ENCODE data around the gene DHX15.
A peak's percentile ranks its signal among the peaks of the same experiment; 100 is the strongest.

DHX15 gene

GRCh38 chr4:24551492-24552289, 32.7 kb downstream of the DHX15 start:
- H3K4me3 ChIP-seq (replicated peaks in 1 of 2; ENCODE audit: low read depth in 2 of 2, low read length in 2 of 2): no peak overlapping the region
- TF ChIP-seq CTCF (IDR thresholded peaks at IDR 0.05; ENCODE audit: low read depth, low read length): peak; percentile 38
- DNase-seq (ENCODE audit: low read depth in 2 of 2): peak; percentile 48

DNA sequence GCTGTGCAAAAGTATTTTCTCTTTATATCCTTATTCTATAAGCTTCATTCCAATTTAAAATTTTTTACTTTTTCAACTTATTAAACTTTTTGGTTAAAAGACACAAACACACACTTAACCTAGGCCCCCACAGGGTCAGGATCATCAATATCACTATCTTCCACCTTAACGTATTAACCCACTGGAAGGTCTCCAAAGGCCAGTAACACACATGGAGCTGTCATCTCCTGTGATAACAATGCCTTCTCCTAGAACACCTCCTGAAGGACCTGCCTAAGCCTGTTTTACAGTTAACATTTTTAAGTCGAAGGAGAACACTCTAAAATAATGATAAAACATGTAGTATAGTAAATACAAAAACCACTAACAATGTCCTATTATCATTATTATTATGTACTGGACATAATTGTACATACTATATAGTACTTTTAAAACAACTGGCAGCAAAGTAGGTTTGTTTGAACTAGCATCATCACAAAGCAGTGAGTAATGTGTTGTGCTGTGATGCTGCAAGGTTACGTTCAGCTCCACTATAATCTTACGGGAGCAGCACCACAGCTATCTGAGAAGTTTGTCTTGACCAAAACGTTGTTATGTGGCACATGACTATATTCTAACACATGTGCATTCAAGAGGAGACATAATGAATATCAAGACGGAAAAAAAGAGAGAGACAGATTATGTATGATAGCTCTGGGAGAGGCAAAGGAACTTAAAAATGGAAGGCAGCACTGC, 33.7 kb downstream of the DHX15 start:
- no peak for DNase-seq (ENCODE audit: low read depth in 2 of 2)
- no peak for TF ChIP-seq CTCF (IDR thresholded peaks at IDR 0.05; ENCODE audit: low read depth, low read length)
- H3K4me3 ChIP-seq (replicated peaks in 1 of 2; ENCODE audit: low read depth in 2 of 2, low read length in 2 of 2): no peak overlapping the region

DNA sequence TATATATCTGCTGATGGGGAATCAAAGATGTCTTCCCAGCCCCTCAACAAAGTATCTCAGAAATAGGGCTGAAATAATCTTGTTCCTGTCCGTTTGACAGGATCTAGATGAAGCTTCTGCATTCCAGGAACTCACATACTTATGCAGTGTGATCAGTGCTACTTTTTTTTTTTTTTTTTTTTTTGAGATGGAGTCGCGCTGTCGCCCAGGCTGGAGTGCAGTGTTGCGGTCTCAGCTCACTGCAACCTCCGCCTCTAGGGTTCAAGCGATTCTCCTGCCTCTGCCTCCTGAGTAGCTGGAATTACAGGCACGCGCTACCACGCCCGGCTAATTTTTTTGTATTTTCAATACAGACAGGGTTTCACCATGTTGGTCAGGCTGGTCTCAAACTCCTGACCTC, 36.4 kb downstream of the DHX15 start:
- TF ChIP-seq CTCF (IDR thresholded peaks at IDR 0.05; ENCODE audit: low read depth, low read length): no peak
- H3K4me3 ChIP-seq (replicated peaks in 1 of 2; ENCODE audit: low read depth in 2 of 2, low read length in 2 of 2): no peak overlapping the region
- no peak for DNase-seq (ENCODE audit: low read depth in 2 of 2)

- TF ChIP-seq CTCF (IDR thresholded peaks at IDR 0.05; ENCODE audit: low read depth, low read length): no peak
- no peak overlapping the region for H3K4me3 ChIP-seq (replicated peaks in 1 of 2; ENCODE audit: low read depth in 2 of 2, low read length in 2 of 2)
- no peak for DNase-seq (ENCODE audit: low read depth in 2 of 2)
These were observed 40.0 kb downstream of the DHX15 start for GRCh38 chr4:24544208-24544988.

DNA sequence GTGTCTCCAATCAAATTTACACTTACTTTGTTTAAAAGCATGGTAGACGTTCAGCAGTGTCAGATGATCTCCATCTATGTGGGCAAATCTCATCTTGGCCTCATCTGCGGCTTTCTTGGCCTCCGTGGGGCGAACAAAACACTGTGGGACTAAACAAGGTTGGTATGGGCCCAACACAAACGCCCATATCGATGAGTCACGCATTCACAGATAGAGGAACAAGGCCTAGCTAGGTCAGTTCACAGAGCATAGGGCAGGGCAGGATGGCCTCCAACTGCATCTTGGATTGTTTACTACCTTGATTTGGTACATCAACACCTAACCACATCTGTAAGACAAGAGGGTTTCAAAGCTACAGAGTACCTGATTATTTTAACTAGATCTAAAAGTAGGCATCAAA, 47.3 kb downstream of the DHX15 start:
- no peak overlapping the region for H3K4me3 ChIP-seq (replicated peaks in 1 of 2; ENCODE audit: low read depth in 2 of 2, low read length in 2 of 2)
- TF ChIP-seq CTCF (IDR thresholded peaks at IDR 0.05; ENCODE audit: low read depth, low read length): no peak
- DNase-seq (ENCODE audit: low read depth in 2 of 2): no peak

DNA sequence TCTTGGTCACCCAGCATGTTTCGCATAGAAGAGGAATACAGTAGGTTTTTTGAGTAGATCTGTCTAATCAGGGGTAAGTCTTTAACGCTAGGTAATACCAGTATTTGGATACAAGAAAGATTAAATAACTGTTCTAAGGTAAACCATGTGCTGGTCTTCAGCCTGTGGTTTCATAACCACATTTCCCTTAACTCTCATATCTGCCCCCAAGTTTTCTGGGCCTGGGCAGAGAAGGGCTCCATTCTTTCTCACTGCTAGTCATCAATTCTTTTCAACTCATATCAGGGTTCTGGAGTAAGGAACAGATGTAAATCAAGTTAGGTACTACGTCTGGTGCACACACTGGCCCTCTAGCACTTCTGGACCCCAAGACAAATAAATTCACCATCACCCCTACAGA, 49.0 kb downstream of the DHX15 start:
- no peak for TF ChIP-seq CTCF (IDR thresholded peaks at IDR 0.05; ENCODE audit: low read depth, low read length)
- no peak overlapping the region for H3K4me3 ChIP-seq (replicated peaks in 1 of 2; ENCODE audit: low read depth in 2 of 2, low read length in 2 of 2)
- DNase-seq (ENCODE audit: low read depth in 2 of 2): no peak

Data from cardiac fibroblast (primary cell).